Measurements from ENCODE around the gene WDR93. TPM values are rescaled to one million over a fixed set of nuclear protein-coding genes. Genes with fewer than 3 reads are reported as not detected.

Gene WDR93
- total and polyA plus RNA-seq, 4 donors = 0.08 TPM; not detected in 2

DNA sequence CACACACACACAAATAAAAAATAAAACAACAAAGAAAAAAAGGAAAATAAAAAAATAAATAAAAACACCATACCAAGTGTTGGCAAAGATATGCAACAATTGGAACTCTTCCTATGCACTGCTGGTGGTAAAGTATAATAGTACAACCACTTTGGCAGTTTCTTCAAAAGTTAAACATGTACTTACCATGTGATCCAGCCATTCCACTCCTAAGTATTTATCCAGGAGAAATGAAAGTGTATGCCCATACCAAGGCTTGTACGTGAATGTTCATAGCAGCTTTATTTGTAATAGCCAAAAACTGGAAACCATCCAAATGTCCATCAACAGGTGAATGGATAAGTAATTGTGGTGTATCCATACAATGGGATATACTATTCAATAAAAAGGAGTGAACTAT is 17.0 kb downstream of the WDR93 start:
- TF ChIP-seq SP1 (IDR thresholded peaks at IDR 0.05) (no peak), EGR1 (IDR thresholded peaks at IDR 0.05; ENCODE audit: low read depth in 2 of 2) (no peak), NR2F2 (IDR thresholded peaks at IDR 0.05) (no peak), GABPA (IDR thresholded peaks at IDR 0.05 in 1 of 2, conservative IDR thresholded peaks at IDR 0.05 in 1 of 2) (no peak), RAD21 (IDR thresholded peaks at IDR 0.05) (no peak), TAF1 (conservative IDR thresholded peaks at IDR 0.05) (no peak), JUND (IDR thresholded peaks at IDR 0.05) (no peak), FOXA1 (IDR thresholded peaks at IDR 0.05) (no peak), FOXA2 (IDR thresholded peaks at IDR 0.05) (no peak), YY1 (IDR thresholded peaks at IDR 0.05) (no peak), RXRA (IDR thresholded peaks at IDR 0.05) (no peak), HNF4G (IDR thresholded peaks at IDR 0.05) (no peak)
- TF ChIP-seq, protein P1, sequence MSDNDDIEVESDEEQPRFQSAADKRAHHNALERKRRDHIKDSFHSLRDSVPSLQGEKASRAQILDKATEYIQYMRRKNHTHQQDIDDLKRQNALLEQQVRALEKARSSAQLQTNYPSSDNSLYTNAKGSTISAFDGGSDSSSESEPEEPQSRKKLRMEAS (IDR thresholded peaks at IDR 0.05) = no peak
- TF ChIP-seq, protein P2, sequence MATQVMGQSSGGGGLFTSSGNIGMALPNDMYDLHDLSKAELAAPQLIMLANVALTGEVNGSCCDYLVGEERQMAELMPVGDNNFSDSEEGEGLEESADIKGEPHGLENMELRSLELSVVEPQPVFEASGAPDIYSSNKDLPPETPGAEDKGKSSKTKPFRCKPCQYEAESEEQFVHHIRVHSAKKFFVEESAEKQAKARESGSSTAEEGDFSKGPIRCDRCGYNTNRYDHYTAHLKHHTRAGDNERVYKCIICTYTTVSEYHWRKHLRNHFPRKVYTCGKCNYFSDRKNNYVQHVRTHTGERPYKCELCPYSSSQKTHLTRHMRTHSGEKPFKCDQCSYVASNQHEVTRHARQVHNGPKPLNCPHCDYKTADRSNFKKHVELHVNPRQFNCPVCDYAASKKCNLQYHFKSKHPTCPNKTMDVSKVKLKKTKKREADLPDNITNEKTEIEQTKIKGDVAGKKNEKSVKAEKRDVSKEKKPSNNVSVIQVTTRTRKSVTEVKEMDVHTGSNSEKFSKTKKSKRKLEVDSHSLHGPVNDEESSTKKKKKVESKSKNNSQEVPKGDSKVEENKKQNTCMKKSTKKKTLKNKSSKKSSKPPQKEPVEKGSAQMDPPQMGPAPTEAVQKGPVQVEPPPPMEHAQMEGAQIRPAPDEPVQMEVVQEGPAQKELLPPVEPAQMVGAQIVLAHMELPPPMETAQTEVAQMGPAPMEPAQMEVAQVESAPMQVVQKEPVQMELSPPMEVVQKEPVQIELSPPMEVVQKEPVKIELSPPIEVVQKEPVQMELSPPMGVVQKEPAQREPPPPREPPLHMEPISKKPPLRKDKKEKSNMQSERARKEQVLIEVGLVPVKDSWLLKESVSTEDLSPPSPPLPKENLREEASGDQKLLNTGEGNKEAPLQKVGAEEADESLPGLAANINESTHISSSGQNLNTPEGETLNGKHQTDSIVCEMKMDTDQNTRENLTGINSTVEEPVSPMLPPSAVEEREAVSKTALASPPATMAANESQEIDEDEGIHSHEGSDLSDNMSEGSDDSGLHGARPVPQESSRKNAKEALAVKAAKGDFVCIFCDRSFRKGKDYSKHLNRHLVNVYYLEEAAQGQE (IDR thresholded peaks at IDR 0.05) = no peak
- TF ChIP-seq, protein P3, sequence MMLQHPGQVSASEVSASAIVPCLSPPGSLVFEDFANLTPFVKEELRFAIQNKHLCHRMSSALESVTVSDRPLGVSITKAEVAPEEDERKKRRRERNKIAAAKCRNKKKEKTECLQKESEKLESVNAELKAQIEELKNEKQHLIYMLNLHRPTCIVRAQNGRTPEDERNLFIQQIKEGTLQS (IDR thresholded peaks at IDR 0.05) = no peak
- Histone ChIP-seq H3K4me3 (ENCODE audit: low read depth in 1 of 3, low read length in 3 of 3) (no peak overlapping the region), H3K9ac (ENCODE audit: low read depth in 1 of 2, low read length in 2 of 2) (no peak overlapping the region), H3K27me3 (ENCODE audit: control insufficient read depth in 4 of 4, insufficient read depth in 4 of 4, low read length in 3 of 4) (no peaks in the 10 kb centered on the region), H3K36me3 (ENCODE audit: control insufficient read depth in 4 of 4, insufficient read depth in 3 of 4, low read depth in 1 of 4, low read length in 3 of 4) (no peaks in the 10 kb centered on the region), H3K27ac (ENCODE audit: low read depth in 1 of 2, low read length in 2 of 2) (no peak overlapping the region), H3K9me3 (ENCODE audit: control insufficient read depth in 4 of 4, low read length in 3 of 4) (peaks cover 0 to 5% (median 2%) of the 10 kb centered on the region in 4 donors), H3K4me1 (ENCODE audit: control insufficient read depth in 4 of 4, insufficient read depth in 4 of 4, low read length in 3 of 4) (no peaks in the 10 kb centered on the region)
- no peak for DNase-seq (ENCODE audit: low spot score)
- 79% methylated on average over 1 of the region's 1 CpG for whole genome bisulfite sequencing

DNA sequence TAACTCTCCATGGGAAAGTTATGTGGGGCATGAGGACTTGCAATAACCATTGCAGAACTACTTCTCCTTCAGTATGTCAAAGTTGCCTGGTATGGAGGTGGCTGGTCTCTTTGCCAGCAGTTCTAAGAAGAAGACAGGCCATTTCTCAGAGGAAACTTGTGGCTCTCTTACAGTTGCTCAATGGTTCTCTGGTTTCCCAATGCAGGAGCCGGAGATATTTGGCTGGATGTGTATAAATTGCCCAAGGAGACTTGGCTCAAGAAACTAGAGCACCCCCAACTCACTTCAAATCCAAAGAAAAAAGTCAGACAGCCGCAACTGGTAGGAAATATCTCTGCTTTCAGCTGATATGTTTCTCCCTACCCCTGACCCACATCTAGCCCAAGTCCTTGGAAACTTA is 24.2 kb downstream of the WDR93 start:
- H3K27me3 ChIP-seq (ENCODE audit: control insufficient read depth in 4 of 4, insufficient read depth in 4 of 4, low read length in 3 of 4) = no peaks in the 10 kb centered on the region
- TF ChIP-seq GABPA (IDR thresholded peaks at IDR 0.05 in 1 of 2, conservative IDR thresholded peaks at IDR 0.05 in 1 of 2) (no peak), SP1 (IDR thresholded peaks at IDR 0.05) (no peak), HNF4G (IDR thresholded peaks at IDR 0.05) (no peak), TAF1 (conservative IDR thresholded peaks at IDR 0.05) (no peak), RAD21 (IDR thresholded peaks at IDR 0.05) (no peak), EGR1 (IDR thresholded peaks at IDR 0.05; ENCODE audit: low read depth in 2 of 2) (no peak), NR2F2 (IDR thresholded peaks at IDR 0.05) (no peak), FOXA1 (IDR thresholded peaks at IDR 0.05) (no peak)
- H3K9me3 ChIP-seq (ENCODE audit: control insufficient read depth in 4 of 4, low read length in 3 of 4) = peaks cover 0 to 5% (median 2%) of the 10 kb centered on the region in 4 donors
- DNase-seq (ENCODE audit: low spot score) = no peak
- H3K4me3 ChIP-seq (ENCODE audit: low read depth in 1 of 3, low read length in 3 of 3) = no peak overlapping the region
- H3K36me3 ChIP-seq (ENCODE audit: control insufficient read depth in 4 of 4, insufficient read depth in 3 of 4, low read depth in 1 of 4, low read length in 3 of 4) = no peaks in the 10 kb centered on the region
- no peak overlapping the region for H3K9ac ChIP-seq (ENCODE audit: low read depth in 1 of 2, low read length in 2 of 2)
- WGBS = 89% methylated on average over 2 of the region's 2 CpGs
- H3K4me1 ChIP-seq (ENCODE audit: control insufficient read depth in 4 of 4, insufficient read depth in 4 of 4, low read length in 3 of 4) = no peaks in the 10 kb centered on the region
- H3K27ac ChIP-seq (ENCODE audit: low read depth in 1 of 2, low read length in 2 of 2) = no peak overlapping the region

DNA sequence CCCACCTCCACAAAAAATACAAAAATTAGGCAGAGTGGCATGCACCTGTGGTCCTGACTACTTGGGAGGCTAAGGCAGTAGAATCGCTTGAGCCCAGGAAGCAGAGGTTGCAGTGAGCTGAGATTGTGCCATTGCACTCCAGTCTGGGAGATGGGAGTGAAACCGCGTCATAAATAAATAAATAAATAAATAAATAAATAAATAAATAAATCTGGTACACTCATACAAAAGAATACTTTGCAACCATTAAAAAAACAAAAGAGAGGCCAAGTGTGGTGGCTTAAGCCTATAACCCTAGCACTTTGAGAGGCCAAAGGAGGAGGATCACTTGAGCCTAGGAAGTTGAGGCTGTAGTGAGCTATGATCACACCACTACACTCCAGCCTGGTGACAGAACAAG is 32.4 kb downstream of the WDR93 start:
- H3K9me3 ChIP-seq (ENCODE audit: control insufficient read depth in 4 of 4, low read length in 3 of 4) = peaks cover 0 to 1% (median 0%) of the 10 kb centered on the region in 4 donors
- no peak overlapping the region for H3K9ac ChIP-seq (ENCODE audit: low read depth in 1 of 2, low read length in 2 of 2)
- H3K4me1 ChIP-seq (ENCODE audit: control insufficient read depth in 4 of 4, insufficient read depth in 4 of 4, low read length in 3 of 4) = no peaks in the 10 kb centered on the region
- 77% methylated on average over 3 of the region's 3 CpGs for WGBS
- H3K4me3 ChIP-seq (ENCODE audit: low read depth in 1 of 3, low read length in 3 of 3) = no peak overlapping the region
- no peaks in the 10 kb centered on the region for H3K27me3 ChIP-seq (ENCODE audit: control insufficient read depth in 4 of 4, insufficient read depth in 4 of 4, low read length in 3 of 4)
- no peaks in the 10 kb centered on the region for H3K36me3 ChIP-seq (ENCODE audit: control insufficient read depth in 4 of 4, insufficient read depth in 3 of 4, low read depth in 1 of 4, low read length in 3 of 4)
- DNase-seq (ENCODE audit: low spot score) = no peak
- H3K27ac ChIP-seq (ENCODE audit: low read depth in 1 of 2, low read length in 2 of 2) = no peak overlapping the region
- TF ChIP-seq GABPA (IDR thresholded peaks at IDR 0.05 in 1 of 2, conservative IDR thresholded peaks at IDR 0.05 in 1 of 2) (no peak), SP1 (IDR thresholded peaks at IDR 0.05) (no peak), TAF1 (conservative IDR thresholded peaks at IDR 0.05) (no peak), FOXA2 (IDR thresholded peaks at IDR 0.05) (no peak), FOXA1 (IDR thresholded peaks at IDR 0.05) (no peak), RAD21 (IDR thresholded peaks at IDR 0.05) (no peak), EGR1 (IDR thresholded peaks at IDR 0.05; ENCODE audit: low read depth in 2 of 2) (no peak), JUND (IDR thresholded peaks at IDR 0.05) (no peak), HNF4A (conservative IDR thresholded peaks at IDR 0.05) (no peak), NR2F2 (IDR thresholded peaks at IDR 0.05) (no peak), YY1 (IDR thresholded peaks at IDR 0.05) (no peak), HNF4G (IDR thresholded peaks at IDR 0.05) (no peak)
- TF ChIP-seq, protein P4, sequence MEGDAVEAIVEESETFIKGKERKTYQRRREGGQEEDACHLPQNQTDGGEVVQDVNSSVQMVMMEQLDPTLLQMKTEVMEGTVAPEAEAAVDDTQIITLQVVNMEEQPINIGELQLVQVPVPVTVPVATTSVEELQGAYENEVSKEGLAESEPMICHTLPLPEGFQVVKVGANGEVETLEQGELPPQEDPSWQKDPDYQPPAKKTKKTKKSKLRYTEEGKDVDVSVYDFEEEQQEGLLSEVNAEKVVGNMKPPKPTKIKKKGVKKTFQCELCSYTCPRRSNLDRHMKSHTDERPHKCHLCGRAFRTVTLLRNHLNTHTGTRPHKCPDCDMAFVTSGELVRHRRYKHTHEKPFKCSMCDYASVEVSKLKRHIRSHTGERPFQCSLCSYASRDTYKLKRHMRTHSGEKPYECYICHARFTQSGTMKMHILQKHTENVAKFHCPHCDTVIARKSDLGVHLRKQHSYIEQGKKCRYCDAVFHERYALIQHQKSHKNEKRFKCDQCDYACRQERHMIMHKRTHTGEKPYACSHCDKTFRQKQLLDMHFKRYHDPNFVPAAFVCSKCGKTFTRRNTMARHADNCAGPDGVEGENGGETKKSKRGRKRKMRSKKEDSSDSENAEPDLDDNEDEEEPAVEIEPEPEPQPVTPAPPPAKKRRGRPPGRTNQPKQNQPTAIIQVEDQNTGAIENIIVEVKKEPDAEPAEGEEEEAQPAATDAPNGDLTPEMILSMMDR (IDR thresholded peaks at IDR 0.05; ENCODE audit: low read depth, low read length, missing input control) = no peak
- TF ChIP-seq, protein P2 (IDR thresholded peaks at IDR 0.05) = no peak
